OCI-LY1 (cell line): ENCODE data around the gene TNFSF9.

ENCODE experiments used
- CTCF ChIP-seq: fragments of 200-600 bp; sonication (generic), shearing (Covaris generic); IDR thresholded peaks from 2 replicates; pipeline ENCODE4 v1.5.1; 2017; ENCODE audit warnings: mild to moderate bottlenecking, antibody characterized with exemption, low read length, moderate library complexity, mixed read lengths
- EZH2 ChIP-seq: fragments of 200-600 bp; sonication (generic), shearing (Covaris generic); IDR thresholded peaks from 2 replicates; pipeline ENCODE4 v1.8.0; 2017; ENCODE audit warnings: borderline replicate concordance, mixed run types, mild to moderate bottlenecking, antibody characterized with exemption, low read length, moderate library complexity, mixed read lengths

DNA sequence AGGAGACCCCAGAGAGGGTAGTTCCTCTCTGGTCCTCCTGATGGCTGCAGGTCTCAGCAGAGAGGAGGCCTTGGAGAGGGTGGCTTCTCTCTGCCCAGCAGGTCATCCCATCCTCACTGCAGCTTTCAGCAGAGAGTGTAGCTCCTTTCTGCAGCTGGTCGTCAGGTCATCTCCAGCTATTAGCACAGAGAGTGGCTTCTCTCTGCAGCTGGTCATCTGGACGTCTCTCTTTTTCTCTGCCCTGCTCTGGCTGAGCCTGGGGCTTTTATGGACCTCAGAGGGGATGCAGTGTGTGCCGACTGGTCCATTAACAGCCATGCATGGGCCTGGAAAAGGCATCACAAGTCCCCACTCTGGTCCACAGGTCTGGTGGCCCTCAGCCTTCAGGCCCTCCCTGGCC, 20.3 kb downstream of the TNFSF9 start:
- TF ChIP-seq CTCF (no peak), EZH2 (no peak)
